Peyer's patch (tissue), 4 donors: ENCODE measurements around the gene PRXL2A. TPM values are rescaled to one million over a fixed set of nuclear protein-coding genes. Genes with fewer than 3 reads are reported as not detected.
A peak's percentile ranks its signal among the peaks of the same experiment; 100 is the strongest.

ENCODE experiments used
- DNase-seq, 3 donors: peaks; one replicate each; pipeline ENCODE4 v3.0.0-alpha.2; 2017 to 2019
- H3K27ac ChIP-seq, 4 donors: fragments of 200-600 bp; sonication (generic); one replicate each; pipeline ENCODE4 v1.5.1; 2016 to 2019
- H3K27me3 ChIP-seq, 2 donors: fragments of 200-600 bp; sonication (generic); one replicate each; pipeline ENCODE4 v1.5.1; 2019
- H3K36me3 ChIP-seq, 3 donors: fragments of 200-600 bp; sonication (generic); one replicate each; pipeline ENCODE4 v1.5.1; 2016 to 2019
- H3K4me1 ChIP-seq, 4 donors: fragments of 200-600 bp; sonication (generic); one replicate each; pipeline ENCODE4 v1.5.1; 2016 to 2019
- H3K4me3 ChIP-seq, 4 donors: fragments of 200-600 bp; sonication (generic); 1 replicate in 3 of 4; 2 replicates in 1 of 4; pipeline ENCODE4 v1.5.1; 2016 to 2019; ENCODE audit warnings: mild to moderate bottlenecking in 1 of 4
- H3K9me3 ChIP-seq, 4 donors: fragments of 200-600 bp; sonication (generic); one replicate each; pipeline ENCODE4 v1.5.1; 2016 to 2019; ENCODE audit warnings: mild to moderate bottlenecking in 1 of 4
- CTCF ChIP-seq, 6 experiments: fragments of 450-650 bp in 4 of 6; fragments of 200-600 bp in 2 of 6; sonication (generic) in 1 of 6; IDR thresholded peaks; one replicate each; pipeline ENCODE4 v1.5.1; 2017 to 2019; ENCODE audit warnings: antibody characterized with exemption in 6 of 6, mild to moderate bottlenecking in 3 of 6, moderate library complexity in 1 of 6
- POLR2A ChIP-seq, 2 donors: fragments of 450-650 bp; IDR thresholded peaks; one replicate each; pipeline ENCODE4 v1.5.1; 2017; ENCODE audit warnings: antibody characterized with exemption in 2 of 2, mild to moderate bottlenecking in 2 of 2, moderate library complexity in 2 of 2
- total RNA-seq, 4 donors: library from RNA; depleted of rRNA; stranded (reverse); fragments of >200 nt; gene quantifications; one replicate each; pipeline ENCODE4 v1.1.0, GENCODE V29; 2016

The PRXL2A gene
- total RNA-seq, 4 donors from 2014 or later: 27.2 to 89.3 (median 60.3) TPM

GRCh38 chr10:80452640-80453039 lies 44.3 kb downstream of the PRXL2A start:
- TF ChIP-seq POLR2A (IDR thresholded peaks at IDR 0.05): no peak
- Histone ChIP-seq H3K27me3 (no peaks in the 10 kb centered on the region), H3K4me1 (peaks cover 0 to 27% (median 5%) of the 10 kb centered on the region in 4 donors), H3K9me3 (no peaks in the 10 kb centered on the region), H3K36me3 (no peaks in the 10 kb centered on the region), H3K4me3 (no peak overlapping the region), H3K27ac (no peak overlapping the region)
- DNase-seq: no peak

GRCh38 chr10:80453056-80453841 lies 44.9 kb downstream of the PRXL2A start:
- H3K4me3 ChIP-seq: peak overlapping the region; percentile 36 to 100 (median 48)
- no peaks in the 10 kb centered on the region for H3K27me3 ChIP-seq
- H3K9me3 ChIP-seq: no peaks in the 10 kb centered on the region
- TF ChIP-seq CTCF (IDR thresholded peaks at IDR 0.05): no peak
- TF ChIP-seq POLR2A (IDR thresholded peaks at IDR 0.05): no peak
- peak overlapping the region; percentile 72 to 99 (median 92) for H3K27ac ChIP-seq
- H3K36me3 ChIP-seq: no peaks in the 10 kb centered on the region
- H3K4me1 ChIP-seq: peaks cover 1 to 33% (median 7%) of the 10 kb centered on the region in 4 donors
- DNase-seq: no peak

DNA sequence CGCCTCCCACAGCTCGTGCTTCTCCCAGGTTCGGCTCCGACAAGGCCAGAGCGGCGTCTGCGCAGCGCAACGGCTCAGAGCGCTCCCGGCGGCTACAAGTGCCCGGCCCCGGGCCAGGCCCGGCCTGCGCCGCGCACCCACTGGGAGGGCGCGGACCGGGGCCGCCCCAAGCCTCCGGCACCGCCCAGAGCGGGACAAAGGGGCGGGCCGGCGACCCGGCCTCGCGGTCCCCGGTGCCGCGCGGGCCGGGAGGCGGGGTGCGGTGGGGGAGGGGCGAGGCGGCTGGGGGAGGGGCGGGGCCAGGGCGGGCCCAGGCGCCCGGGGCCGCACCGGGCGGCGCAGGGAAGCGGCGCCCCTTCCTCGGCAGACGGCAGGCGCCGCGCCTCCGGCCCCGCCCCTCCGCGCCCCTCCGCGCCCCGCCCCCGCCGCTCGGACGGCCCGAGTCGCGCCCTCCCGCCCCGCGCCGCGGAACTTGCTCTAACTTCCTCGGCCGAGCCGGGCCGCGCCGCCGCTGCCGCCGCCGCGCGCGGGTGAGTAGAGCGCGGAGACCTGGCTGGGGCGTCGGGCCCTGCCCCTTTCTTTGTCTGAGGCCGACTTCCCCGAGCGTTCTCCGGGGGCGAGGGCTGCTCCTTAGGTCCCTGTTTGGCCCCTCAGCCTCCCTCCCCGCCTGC lies 45.6 kb downstream of the PRXL2A start, which contains the start of gene TSPAN14:
TSPAN14 (plus strand) TSS at position 469 of the 671 bp plus-strand sequence. CDS start 34,924 bp downstream, outside the sequence.
- peak within 1 kb of the TSS; percentile 93 to 100 (median 98) for H3K4me3 ChIP-seq
- peaks cover 6 to 39% (median 13%) of the 10 kb centered on the region in 4 donors for H3K4me1 ChIP-seq
- no peaks in the 10 kb centered on the region for H3K27me3 ChIP-seq
- no peaks in the 10 kb centered on the region for H3K9me3 ChIP-seq
- DNase-seq: peak; percentile 83 to 93 (median 93)
- TF ChIP-seq POLR2A (IDR thresholded peaks at IDR 0.05): peak; percentile 69 to 73
- TF ChIP-seq CTCF (IDR thresholded peaks at IDR 0.05): peak in 2 of 6 experiments; percentile 14 to 33
- H3K36me3 ChIP-seq: no peaks in the 10 kb centered on the region
- H3K27ac ChIP-seq: peak within 1 kb of the TSS; percentile 95 to 99 (median 98)

GRCh38 chr10:80454513-80455460 lies 46.4 kb downstream of the PRXL2A start:
- Histone ChIP-seq H3K4me3 (peak overlapping the region; percentile 93 to 100 (median 98)), H3K36me3 (no peaks in the 10 kb centered on the region), H3K9me3 (no peaks in the 10 kb centered on the region), H3K27me3 (no peaks in the 10 kb centered on the region), H3K27ac (peak overlapping the region; percentile 95 to 99 (median 98)), H3K4me1 (peaks cover 6 to 47% (median 21%) of the 10 kb centered on the region in 4 donors)
- DNase-seq: peak; percentile 66 to 89 (median 87)
- TF ChIP-seq POLR2A (IDR thresholded peaks at IDR 0.05) (peak; percentile 61 to 82), CTCF (IDR thresholded peaks at IDR 0.05) (no peak)

- Histone ChIP-seq H3K27ac (peak overlapping the region; percentile 95 to 99 (median 98)), H3K27me3 (no peaks in the 10 kb centered on the region), H3K4me1 (peaks cover 13 to 56% (median 25%) of the 10 kb centered on the region in 4 donors), H3K9me3 (no peaks in the 10 kb centered on the region), H3K4me3 (peak overlapping the region; percentile 93 to 100 (median 98)), H3K36me3 (no peaks in the 10 kb centered on the region)
- TF ChIP-seq POLR2A (IDR thresholded peaks at IDR 0.05) (no peak), CTCF (IDR thresholded peaks at IDR 0.05) (no peak)
- DNase-seq: peak in 1 of 3 donors; percentile 29
Observed at GRCh38 chr10:80455461-80456349, 47.4 kb downstream of the PRXL2A start.
